Measurements from ENCODE around the gene DNMT1.

GRCh38 chr19:10109528-10109927 lies 85.2 kb downstream of the DNMT1 start:
- TF ChIP-seq EZH2 (IDR thresholded peaks at IDR 0.05) = no peak
- TF ChIP-seq POLR2AphosphoS5 (IDR thresholded peaks at IDR 0.05; ENCODE audit: borderline replicate concordance, low read depth, low read length) = no peak; the same call in 1 of the 2 replicates
